ENCODE data around the gene PRKAG2. TPM values are rescaled to one million over a fixed set of nuclear protein-coding genes. Genes with fewer than 3 reads are reported as not detected.

The PRKAG2 gene
- total and polyA plus RNA-seq, 8 donors = 12.9 to 34.6 (median 18.0) TPM

DNA sequence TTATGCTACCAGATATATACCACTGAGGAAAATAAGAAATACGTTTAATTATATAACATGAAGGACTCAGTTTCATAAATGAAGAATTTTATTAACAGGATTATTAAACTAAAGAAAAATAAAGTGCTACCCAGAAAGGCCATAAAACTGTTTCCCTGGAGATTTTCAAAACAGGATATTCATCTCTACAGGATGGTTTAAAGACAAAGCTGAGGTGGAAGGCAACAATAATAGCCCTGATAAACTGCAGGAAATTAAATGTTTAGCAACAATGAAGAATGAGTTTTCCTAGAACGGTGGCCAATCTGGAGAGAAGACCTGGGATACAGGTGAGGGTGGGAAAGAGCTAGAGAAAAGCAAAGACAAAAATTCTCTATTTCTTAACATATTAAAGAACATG, 369.1 kb downstream of the PRKAG2 start:
- no peak overlapping the region for H3K4me3 ChIP-seq
- TF ChIP-seq, protein P1, sequence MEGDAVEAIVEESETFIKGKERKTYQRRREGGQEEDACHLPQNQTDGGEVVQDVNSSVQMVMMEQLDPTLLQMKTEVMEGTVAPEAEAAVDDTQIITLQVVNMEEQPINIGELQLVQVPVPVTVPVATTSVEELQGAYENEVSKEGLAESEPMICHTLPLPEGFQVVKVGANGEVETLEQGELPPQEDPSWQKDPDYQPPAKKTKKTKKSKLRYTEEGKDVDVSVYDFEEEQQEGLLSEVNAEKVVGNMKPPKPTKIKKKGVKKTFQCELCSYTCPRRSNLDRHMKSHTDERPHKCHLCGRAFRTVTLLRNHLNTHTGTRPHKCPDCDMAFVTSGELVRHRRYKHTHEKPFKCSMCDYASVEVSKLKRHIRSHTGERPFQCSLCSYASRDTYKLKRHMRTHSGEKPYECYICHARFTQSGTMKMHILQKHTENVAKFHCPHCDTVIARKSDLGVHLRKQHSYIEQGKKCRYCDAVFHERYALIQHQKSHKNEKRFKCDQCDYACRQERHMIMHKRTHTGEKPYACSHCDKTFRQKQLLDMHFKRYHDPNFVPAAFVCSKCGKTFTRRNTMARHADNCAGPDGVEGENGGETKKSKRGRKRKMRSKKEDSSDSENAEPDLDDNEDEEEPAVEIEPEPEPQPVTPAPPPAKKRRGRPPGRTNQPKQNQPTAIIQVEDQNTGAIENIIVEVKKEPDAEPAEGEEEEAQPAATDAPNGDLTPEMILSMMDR (IDR thresholded peaks at IDR 0.05) = no peak
- intact Hi-C loops (cut with DNase I) = no loop called here
- H3K36me3 ChIP-seq = no peaks in the 10 kb centered on the region
- DNase-seq (no peak), ATAC-seq (no peak)
- no peak overlapping the region for H3K27ac ChIP-seq
- H3K27me3 ChIP-seq = no peaks in the 10 kb centered on the region
- H3K4me1 ChIP-seq = peaks cover 18 to 89% of the 10 kb centered on the region in 2 donors
- no peaks in the 10 kb centered on the region for H3K9me3 ChIP-seq

DNA sequence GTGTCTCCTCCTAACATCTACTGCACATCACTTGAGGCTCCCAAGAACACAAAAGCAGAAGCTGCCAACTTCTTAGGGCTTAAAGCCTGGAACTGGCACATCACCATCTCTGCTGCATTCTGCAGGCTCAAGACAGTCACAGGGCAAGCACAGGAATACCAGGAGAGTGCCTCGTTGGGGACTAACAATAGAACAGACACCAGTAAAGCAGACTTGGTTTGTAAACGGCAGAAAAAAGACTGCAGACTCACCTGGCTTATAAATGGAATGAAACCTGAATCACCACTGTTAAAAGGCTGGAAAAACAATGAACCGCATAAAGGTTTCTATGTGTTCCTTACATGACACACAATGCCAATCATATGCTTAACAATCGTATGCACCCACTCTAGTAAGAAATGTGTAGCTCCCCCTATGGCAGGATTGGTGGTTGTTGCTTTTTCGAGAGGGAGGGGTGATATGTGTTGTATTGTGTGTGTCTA, 370.0 kb downstream of the PRKAG2 start:
- TF ChIP-seq, protein P1 (IDR thresholded peaks at IDR 0.05) = no peak
- no peaks in the 10 kb centered on the region for H3K36me3 ChIP-seq
- H3K27ac ChIP-seq = no peak overlapping the region
- no peak for DNase-seq
- ATAC-seq = no peak
- no peak overlapping the region for H3K4me3 ChIP-seq
- H3K4me1 ChIP-seq = peaks cover 18 to 80% of the 10 kb centered on the region in 2 donors
- H3K27me3 ChIP-seq = no peaks in the 10 kb centered on the region
- intact Hi-C loops (cut with DNase I) = no loop called here
- H3K9me3 ChIP-seq = no peaks in the 10 kb centered on the region

Other genes with a start within 250 kb of the PRKAG2 start
- gene GALNTL5, start 79.3 kb upstream of the PRKAG2 start, total RNA-seq = not detected
- gene GALNTL5, start 79.3 kb upstream of the PRKAG2 start, polyA plus RNA-seq (ENCODE audit: insufficient read length in 6 of 6) = not detected
- gene GALNT11, start 148.6 kb upstream of the PRKAG2 start, total RNA-seq = 10 to 100 TPM; 36.5 to 42.2 TPM
- gene GALNT11, start 148.6 kb upstream of the PRKAG2 start, polyA plus RNA-seq (ENCODE audit: insufficient read length in 6 of 6) = 10 to 100 TPM; 56.5 to 69.0 (median 64.5) TPM

Measured in left lung (tissue), 10 donors.